Glomerular endothelial cell (primary cell): ENCODE data around the gene TLCD4. TPM values are rescaled to one million over a fixed set of nuclear protein-coding genes. Genes with fewer than 3 reads are reported as not detected.
"Not testable (repeated sequence)": the region's sequence is repeated elsewhere in the genome, so short reads cannot be mapped to it uniquely, and the experiment has no call there.

Experiments used
- DNase-seq: peaks from one replicate; pipeline ENCODE4 v3.0.0-alpha.2; 2011; ENCODE audit warnings: low read depth, low spot score; ENCODE audit errors: extremely low read depth
- total RNA-seq: library from RNA; depleted of rRNA; stranded (reverse); fragments of >200 nt; gene quantifications from 2 replicates; pipeline ENCODE4 v1.2.3, GENCODE V29; 2015

Gene TLCD4
- total RNA-seq, 1 donor from 2014 or later = not detected

GRCh38 chr1:95145493-95145892 lies 28.3 kb downstream of the TLCD4 start:
- no peak for DNase-seq

DNA sequence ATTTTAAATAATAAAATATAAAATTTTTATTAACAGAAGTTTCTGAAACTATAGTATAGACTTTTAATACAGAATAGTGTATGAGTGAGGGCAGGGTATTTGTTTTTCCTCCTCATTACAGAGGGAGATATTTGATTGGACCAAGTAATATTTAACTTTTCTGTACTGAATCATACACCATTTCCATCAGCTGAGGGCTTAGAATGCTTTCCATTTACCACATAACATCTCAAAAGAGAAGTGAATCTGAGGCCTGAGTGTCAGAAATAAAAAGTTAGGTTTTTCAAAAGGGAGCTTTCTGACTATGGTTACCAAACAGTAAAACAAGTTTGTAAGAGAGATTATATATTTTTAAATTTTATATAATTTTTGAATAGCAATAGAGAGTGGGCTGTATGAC lies 29.5 kb downstream of the TLCD4 start:
- DNase-seq = no peak

- no peak for DNase-seq
These were observed 36.9 kb downstream of the TLCD4 start for GRCh38 chr1:95154096-95154495.

GRCh38 chr1:95165569-95165968 lies 48.4 kb downstream of the TLCD4 start:
- not testable (repeated sequence) for DNase-seq

Other genes with a start within 250 kb of the TLCD4 start
- 267 and 275 TPM in 2 replicates for gene CNN3, start 190.2 kb upstream of the TLCD4 start, total RNA-seq
- gene ALG14, start 44.4 kb upstream of the TLCD4 start, total RNA-seq = 0.47 and 0.73 TPM in 2 replicates
- gene RWDD3, start 116.9 kb downstream of the TLCD4 start, total RNA-seq = 15.5 and 16.6 TPM in 2 replicates